HL-60 (cell line): ENCODE measurements around the gene FAM83F.

Experiments used
- CTCF ChIP-seq: IDR thresholded peaks from one replicate; pipeline ENCODE4 v1.5.1; 2011; ENCODE audit warnings: low read length, control low read depth, inconsistent platforms; ENCODE audit not compliant: insufficient read depth
- GABPA ChIP-seq: IDR thresholded peaks from 2 replicates; pipeline ENCODE4 v1.6.1; 2012; ENCODE audit warnings: low read depth
- POLR2AphosphoS5 ChIP-seq: IDR thresholded peaks from 2 replicates; pipeline ENCODE4 v1.6.1; 2012; ENCODE audit warnings: low read depth
- REST ChIP-seq: IDR thresholded peaks from 2 replicates; pipeline ENCODE4 v1.6.1; 2012; ENCODE audit warnings: low read depth; ENCODE audit not compliant: insufficient replicate concordance
- SPI1 ChIP-seq: IDR thresholded peaks from 2 replicates; pipeline ENCODE4 v1.6.1; 2012; ENCODE audit warnings: low read depth, mild to moderate bottlenecking, borderline replicate concordance

- TF ChIP-seq CTCF (no peak), SPI1 (no peak), REST (no peak), GABPA (no peak), POLR2AphosphoS5 (no peak)
Observed at GRCh38 chr22:39990686-39991085, 4.1 kb upstream of the FAM83F start.
